ENCODE data around the gene ATP8B4. TPM values are rescaled to one million over a fixed set of nuclear protein-coding genes. Genes with fewer than 3 reads are reported as not detected.

Gene ATP8B4
- total RNA-seq, 2 donors from 2014 or later, result 16.8 to 16.9 TPM

- H3K27me3 ChIP-seq (replicated peaks; ENCODE audit: insufficient read depth), result no peaks in the 10 kb centered on the region
- ATAC-seq (ENCODE audit: insufficient number of reproducible peaks, low FRiP score, low read depth), result no peak
- H3K9me3 ChIP-seq, result no peaks in the 10 kb centered on the region
- H3K4me1 ChIP-seq (ENCODE audit: control insufficient read depth in 1 of 2, low read depth in 2 of 2), result no peaks in the 10 kb centered on the region
- TF ChIP-seq, protein P1, sequence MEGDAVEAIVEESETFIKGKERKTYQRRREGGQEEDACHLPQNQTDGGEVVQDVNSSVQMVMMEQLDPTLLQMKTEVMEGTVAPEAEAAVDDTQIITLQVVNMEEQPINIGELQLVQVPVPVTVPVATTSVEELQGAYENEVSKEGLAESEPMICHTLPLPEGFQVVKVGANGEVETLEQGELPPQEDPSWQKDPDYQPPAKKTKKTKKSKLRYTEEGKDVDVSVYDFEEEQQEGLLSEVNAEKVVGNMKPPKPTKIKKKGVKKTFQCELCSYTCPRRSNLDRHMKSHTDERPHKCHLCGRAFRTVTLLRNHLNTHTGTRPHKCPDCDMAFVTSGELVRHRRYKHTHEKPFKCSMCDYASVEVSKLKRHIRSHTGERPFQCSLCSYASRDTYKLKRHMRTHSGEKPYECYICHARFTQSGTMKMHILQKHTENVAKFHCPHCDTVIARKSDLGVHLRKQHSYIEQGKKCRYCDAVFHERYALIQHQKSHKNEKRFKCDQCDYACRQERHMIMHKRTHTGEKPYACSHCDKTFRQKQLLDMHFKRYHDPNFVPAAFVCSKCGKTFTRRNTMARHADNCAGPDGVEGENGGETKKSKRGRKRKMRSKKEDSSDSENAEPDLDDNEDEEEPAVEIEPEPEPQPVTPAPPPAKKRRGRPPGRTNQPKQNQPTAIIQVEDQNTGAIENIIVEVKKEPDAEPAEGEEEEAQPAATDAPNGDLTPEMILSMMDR (IDR thresholded peaks at IDR 0.05), result no peak
- H3K36me3 ChIP-seq, result no peaks in the 10 kb centered on the region
- H3K4me3 ChIP-seq, result no peak overlapping the region
- no peak overlapping the region for H3K27ac ChIP-seq
- DNase-seq (ENCODE audit: low spot score), result no peak
These were observed 294.9 kb downstream of the ATP8B4 start for GRCh38 chr15:49823987-49824774.

GRCh38 chr15:49817100-49817499 is 301.9 kb downstream of the ATP8B4 start:
- no peak for ATAC-seq (ENCODE audit: insufficient number of reproducible peaks, low FRiP score, low read depth)
- no peaks in the 10 kb centered on the region for H3K36me3 ChIP-seq
- no peak overlapping the region for H3K4me3 ChIP-seq
- TF ChIP-seq, protein P1 (IDR thresholded peaks at IDR 0.05), result no peak
- DNase-seq (ENCODE audit: low spot score), result no peak
- peaks cover 6 to 8% of the 10 kb centered on the region in 2 donors for H3K4me1 ChIP-seq (ENCODE audit: control insufficient read depth in 1 of 2, low read depth in 2 of 2)
- H3K9me3 ChIP-seq, result no peaks in the 10 kb centered on the region
- no peaks in the 10 kb centered on the region for H3K27me3 ChIP-seq (replicated peaks; ENCODE audit: insufficient read depth)
- no peak overlapping the region for H3K27ac ChIP-seq

GRCh38 chr15:49815950-49816349 is 303.1 kb downstream of the ATP8B4 start:
- no peak for ATAC-seq (ENCODE audit: insufficient number of reproducible peaks, low FRiP score, low read depth)
- Histone ChIP-seq H3K27me3 (replicated peaks; ENCODE audit: insufficient read depth) (no peaks in the 10 kb centered on the region), H3K27ac (no peak overlapping the region), H3K9me3 (no peaks in the 10 kb centered on the region), H3K4me1 (ENCODE audit: control insufficient read depth in 1 of 2, low read depth in 2 of 2) (peaks cover 6 to 8% of the 10 kb centered on the region in 2 donors), H3K36me3 (no peaks in the 10 kb centered on the region), H3K4me3 (no peak overlapping the region)
- TF ChIP-seq, protein P1 (IDR thresholded peaks at IDR 0.05), result no peak
- DNase-seq (ENCODE audit: low spot score), result no peak

DNA sequence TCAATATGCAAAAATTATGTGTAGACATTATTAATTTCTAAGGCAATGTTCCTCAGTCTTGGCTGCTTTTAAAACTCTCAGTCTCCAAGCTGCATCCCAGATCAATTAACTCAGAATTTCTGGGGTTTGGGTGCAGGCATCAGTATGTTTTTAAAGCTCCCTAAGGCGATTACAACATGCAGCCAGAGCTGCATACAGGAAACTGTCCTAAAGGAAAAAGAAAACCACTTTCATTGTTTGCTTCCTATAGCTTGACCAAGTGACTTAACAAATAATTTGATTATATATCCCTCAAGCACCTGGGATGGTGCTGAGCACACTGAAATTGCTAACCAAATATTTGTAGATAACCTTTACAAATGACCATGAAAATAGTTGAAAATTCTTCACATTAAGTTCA is 303.5 kb downstream of the ATP8B4 start:
- DNase-seq (ENCODE audit: low spot score), result no peak
- Histone ChIP-seq H3K4me3 (no peak overlapping the region), H3K4me1 (ENCODE audit: control insufficient read depth in 1 of 2, low read depth in 2 of 2) (peaks cover 8 to 10% of the 10 kb centered on the region in 2 donors), H3K27me3 (replicated peaks; ENCODE audit: insufficient read depth) (no peaks in the 10 kb centered on the region), H3K36me3 (no peaks in the 10 kb centered on the region), H3K27ac (no peak overlapping the region), H3K9me3 (no peaks in the 10 kb centered on the region)
- no peak for ATAC-seq (ENCODE audit: insufficient number of reproducible peaks, low FRiP score, low read depth)
- TF ChIP-seq, protein P1 (IDR thresholded peaks at IDR 0.05), result no peak

- Histone ChIP-seq H3K36me3 (no peaks in the 10 kb centered on the region), H3K4me1 (ENCODE audit: control insufficient read depth in 1 of 2, low read depth in 2 of 2) (peaks cover 12 to 16% of the 10 kb centered on the region in 2 donors), H3K27me3 (replicated peaks; ENCODE audit: insufficient read depth) (no peaks in the 10 kb centered on the region), H3K27ac (no peak overlapping the region), H3K9me3 (no peaks in the 10 kb centered on the region), H3K4me3 (no peak overlapping the region)
- DNase-seq (ENCODE audit: low spot score) (no peak), ATAC-seq (ENCODE audit: insufficient number of reproducible peaks, low FRiP score, low read depth) (no peak)
- TF ChIP-seq, protein P1 (IDR thresholded peaks at IDR 0.05), result no peak
These were observed 304.3 kb downstream of the ATP8B4 start for GRCh38 chr15:49814709-49815108.
